ENCODE results near the gene SART3.

SART3 gene

DNA sequence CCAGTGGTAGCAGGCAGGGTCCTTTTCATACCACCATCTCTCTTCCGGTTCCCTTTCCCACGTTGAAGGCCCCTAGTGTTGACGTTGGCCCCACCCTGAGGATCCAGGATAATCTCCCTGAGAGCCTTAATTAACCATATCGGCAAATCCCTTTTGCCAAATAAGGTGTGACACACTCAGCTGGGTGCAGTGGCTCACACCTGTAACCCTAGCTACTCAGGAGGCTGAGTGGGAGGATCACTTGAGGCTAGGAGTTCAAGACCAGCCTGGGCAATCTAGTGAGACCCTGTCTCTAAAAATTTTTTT, 39.7 kb upstream of the SART3 start:
- no peak for DNase-seq (ENCODE audit: extremely low read depth, low read depth)
- TF ChIP-seq, protein P1, sequence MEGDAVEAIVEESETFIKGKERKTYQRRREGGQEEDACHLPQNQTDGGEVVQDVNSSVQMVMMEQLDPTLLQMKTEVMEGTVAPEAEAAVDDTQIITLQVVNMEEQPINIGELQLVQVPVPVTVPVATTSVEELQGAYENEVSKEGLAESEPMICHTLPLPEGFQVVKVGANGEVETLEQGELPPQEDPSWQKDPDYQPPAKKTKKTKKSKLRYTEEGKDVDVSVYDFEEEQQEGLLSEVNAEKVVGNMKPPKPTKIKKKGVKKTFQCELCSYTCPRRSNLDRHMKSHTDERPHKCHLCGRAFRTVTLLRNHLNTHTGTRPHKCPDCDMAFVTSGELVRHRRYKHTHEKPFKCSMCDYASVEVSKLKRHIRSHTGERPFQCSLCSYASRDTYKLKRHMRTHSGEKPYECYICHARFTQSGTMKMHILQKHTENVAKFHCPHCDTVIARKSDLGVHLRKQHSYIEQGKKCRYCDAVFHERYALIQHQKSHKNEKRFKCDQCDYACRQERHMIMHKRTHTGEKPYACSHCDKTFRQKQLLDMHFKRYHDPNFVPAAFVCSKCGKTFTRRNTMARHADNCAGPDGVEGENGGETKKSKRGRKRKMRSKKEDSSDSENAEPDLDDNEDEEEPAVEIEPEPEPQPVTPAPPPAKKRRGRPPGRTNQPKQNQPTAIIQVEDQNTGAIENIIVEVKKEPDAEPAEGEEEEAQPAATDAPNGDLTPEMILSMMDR (IDR thresholded peaks at IDR 0.05; ENCODE audit: low read depth, low read length) = no peak

DNA sequence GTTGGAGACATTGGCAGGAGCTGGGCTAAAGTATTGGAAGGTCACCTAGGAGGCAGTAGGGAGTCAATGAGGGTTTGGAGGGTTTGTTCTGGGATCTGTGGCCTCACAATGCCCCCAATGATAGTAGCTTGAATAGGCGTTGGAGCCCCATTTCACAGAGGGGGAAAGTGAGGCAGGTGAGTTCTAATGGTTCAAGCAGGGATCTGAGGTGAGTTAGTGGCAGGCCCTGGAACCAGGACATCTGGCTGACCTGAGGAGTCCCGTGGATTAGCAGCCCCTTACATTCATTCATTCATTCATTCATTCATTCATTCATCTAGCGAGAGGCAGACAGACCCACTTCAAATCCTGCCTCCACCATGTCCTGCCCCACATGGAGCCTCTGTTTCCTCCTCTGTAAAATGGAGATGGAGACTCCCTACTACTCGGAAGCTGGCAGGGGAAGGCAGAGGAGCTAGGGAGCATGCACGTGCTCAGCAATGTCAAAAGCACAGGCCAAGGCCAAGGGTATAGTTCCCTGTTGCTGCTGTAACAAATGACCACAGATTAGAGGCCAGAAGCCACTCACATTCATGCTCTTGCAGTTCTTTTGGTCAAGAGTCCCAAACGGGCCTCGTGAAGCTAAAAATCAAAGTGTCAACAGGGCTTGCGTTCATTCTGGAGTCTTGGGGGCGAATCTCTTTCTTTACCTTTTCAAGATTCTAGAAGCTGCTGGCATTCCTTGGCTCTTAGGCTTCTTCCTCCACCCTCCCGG, 39.2 kb upstream of the SART3 start:
- TF ChIP-seq, protein P1 (IDR thresholded peaks at IDR 0.05; ENCODE audit: low read depth, low read length) = no peak
- DNase-seq (ENCODE audit: extremely low read depth, low read depth) = no peak

DNA sequence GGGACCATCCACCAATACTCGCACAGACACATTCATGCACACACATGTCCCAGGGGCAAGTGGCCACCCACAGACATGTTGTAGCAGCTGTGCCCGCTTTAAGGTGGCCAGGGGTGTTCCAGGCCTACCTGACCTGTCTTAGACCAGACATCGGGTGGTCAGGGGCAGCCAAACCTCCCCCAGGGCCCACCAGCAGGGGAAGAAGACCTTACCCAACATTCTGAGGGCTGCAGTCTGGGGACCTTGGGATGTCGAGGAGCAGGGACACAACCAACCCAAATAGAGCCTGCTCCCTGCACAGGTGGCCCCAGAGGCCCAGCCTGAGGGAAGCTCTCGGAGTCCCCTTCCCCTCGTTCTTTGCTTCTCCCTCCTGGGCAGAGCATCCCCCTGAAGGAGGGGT, 38.6 kb upstream of the SART3 start:
- no peak for DNase-seq (ENCODE audit: extremely low read depth, low read depth)
- TF ChIP-seq, protein P1 (IDR thresholded peaks at IDR 0.05; ENCODE audit: low read depth, low read length) = no peak

DNA sequence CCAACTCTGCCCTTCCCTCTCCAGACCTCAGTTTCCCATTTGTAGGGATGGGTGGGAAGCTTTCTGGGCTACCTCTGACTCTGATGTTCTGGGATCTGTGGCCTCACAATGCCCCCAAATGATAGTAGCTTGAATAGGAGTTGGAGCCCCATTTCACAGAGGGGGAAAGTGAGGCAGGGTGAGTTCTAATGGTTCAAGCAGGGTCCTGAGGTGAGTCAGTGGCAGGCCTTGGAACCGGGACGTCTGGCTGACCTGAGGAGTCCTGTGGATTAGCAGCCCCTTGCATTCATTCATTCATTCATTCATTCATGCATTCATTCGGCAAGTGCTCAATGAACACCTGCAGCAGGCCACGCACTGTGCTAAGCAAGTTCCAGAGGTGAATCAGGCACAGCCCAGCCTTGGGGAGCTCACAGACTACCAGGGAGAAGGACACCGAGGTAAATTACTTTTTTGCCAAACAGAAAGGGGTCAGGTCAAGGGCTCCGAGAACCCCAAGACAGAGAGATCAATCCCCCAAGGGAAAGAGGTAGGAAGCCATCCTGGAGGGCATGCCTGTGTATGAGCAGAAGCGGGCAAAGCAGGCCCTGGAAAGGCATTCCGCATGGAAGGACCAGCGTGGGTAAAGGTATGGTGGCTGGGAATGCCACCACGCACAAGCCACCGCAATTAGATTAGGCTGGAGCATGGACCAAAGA, 37.7 kb upstream of the SART3 start:
- no peak for DNase-seq (ENCODE audit: extremely low read depth, low read depth)
- TF ChIP-seq, protein P1 (IDR thresholded peaks at IDR 0.05; ENCODE audit: low read depth, low read length) = no peak

DNA sequence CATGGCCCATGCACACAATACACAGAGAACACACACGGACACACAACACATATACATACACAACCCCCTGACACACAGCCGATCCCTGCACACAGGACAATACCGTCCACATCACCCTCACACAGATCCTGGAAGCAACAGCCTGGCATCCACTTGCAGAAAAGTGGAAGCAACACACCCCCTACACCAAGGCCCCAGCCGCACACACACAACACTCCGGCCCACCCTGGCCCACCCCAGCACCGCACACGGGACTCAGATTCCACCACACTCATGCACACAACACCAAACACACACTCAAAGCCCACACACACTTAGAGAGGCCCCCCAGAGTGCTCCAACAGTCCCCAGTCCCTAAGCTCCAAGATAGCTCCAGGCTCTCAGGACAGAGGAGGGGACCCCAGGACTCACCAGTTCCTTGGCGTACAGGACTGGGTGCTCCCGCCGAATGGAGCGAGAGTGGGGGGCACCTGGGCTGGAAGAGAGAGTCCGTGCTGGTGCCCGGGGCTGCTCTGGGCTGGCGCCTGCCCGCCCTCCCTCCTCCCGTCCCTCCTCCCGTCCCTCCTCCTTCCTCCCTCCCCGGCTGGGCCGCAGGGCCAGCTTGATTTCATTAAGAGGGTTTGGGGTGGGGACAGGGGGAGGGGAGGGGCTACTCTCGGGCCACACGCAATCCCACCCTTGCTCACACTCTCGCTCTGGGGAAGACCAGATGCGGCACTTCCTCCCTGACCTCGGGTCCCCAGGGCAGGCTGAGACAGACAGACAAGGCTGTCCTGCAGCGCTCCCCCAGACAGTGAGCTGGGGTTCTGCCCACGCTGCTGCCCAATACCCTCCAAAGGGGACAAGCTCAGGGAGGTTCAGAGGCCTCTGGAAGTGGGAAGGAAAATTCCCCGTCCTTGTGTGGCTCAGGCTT, 36.8 kb upstream of the SART3 start, which contains the start of gene TMEM119:
Gene TMEM119 (minus strand): TSS at position 526 of the 913 bp plus-strand sequence. CDS start 5,701 bp downstream, outside the sequence.
- TF ChIP-seq, protein P1 (IDR thresholded peaks at IDR 0.05; ENCODE audit: low read depth, low read length) = no peak
- peak; percentile 74 for DNase-seq (ENCODE audit: extremely low read depth, low read depth)

GRCh38 chr12:108596854-108597558, 36.0 kb upstream of the SART3 start:
- TF ChIP-seq, protein P1 (IDR thresholded peaks at IDR 0.05; ENCODE audit: low read depth, low read length) = no peak
- no peak for DNase-seq (ENCODE audit: extremely low read depth, low read depth)
